GM12878 (cell line): ENCODE results near the gene TMEM72. TPM values are rescaled to one million over a fixed set of nuclear protein-coding genes. Genes with fewer than 3 reads are reported as not detected.

ENCODE experiments used
- ATAC-seq: fragments of 200-7000 bp; cut with Tn5 transposase; 3 replicates; pipeline ENCODE4 v1.9.1; 2020; ENCODE audit warnings: mild to moderate bottlenecking, moderate library complexity
- BruUV-seq: library from RNA; stranded (reverse); fragments of 400-500 nt; replicated peaks from 2 replicates; lab custom pipeline; 2021; lab: Mats Ljungman, UMichigan
- CTCF ChIA-PET: fragments of 300-600 bp; sonication (Branson Sonifier 250); formaldehyde crosslinking; extraction: SDS; loops from one replicate; lab custom pipeline; 2021; ENCODE audit warnings: inconsistent platforms; lab: Yijun Ruan, JAX
- POLR2A ChIA-PET: fragments of 350-600 bp; formaldehyde crosslinking; extraction: SDS; loops from one replicate; lab custom pipeline; 2021; ENCODE audit warnings: inconsistent platforms; lab: Charles Lee
- RAD21 ChIA-PET: fragments of 300-600 bp; sonication (Branson Sonifier 250); formaldehyde crosslinking; loops from one replicate; lab custom pipeline; 2023; ENCODE audit warnings: antibody characterized with exemption; ENCODE audit not compliant: unreplicated experiment; lab: Charles Lee
- SMC1A ChIA-PET: fragments of 300-600 bp; sonication (Branson Sonifier 250); formaldehyde crosslinking; loops from one replicate; lab custom pipeline; 2023; ENCODE audit not compliant: unreplicated experiment, uncharacterized antibody; lab: Charles Lee
- DNase-seq: peaks from one replicate; pipeline ENCODE4 v3.0.0-alpha.2; 2011; ENCODE audit warnings: low read depth, low spot score
- FAIRE-seq: peaks from 3 replicates; lab custom pipeline; 2011; peaks lifted over from hg19 to GRCh38; lab: Jason Lieb, UNC
- H2AFZ ChIP-seq: 2 replicates; pipeline ENCODE4 v1.6.0; 2011; ENCODE audit warnings: low read depth, low read length, control low read depth; ENCODE audit not compliant: control insufficient read depth
- H3K27ac ChIP-seq: 2 replicates; pipeline ENCODE4 v1.5.1; 2011; ENCODE audit warnings: control low read depth; ENCODE audit not compliant: control insufficient read depth, insufficient read depth
- H3K27me3 ChIP-seq, 2 experiments: replicated peaks in 1 of 2; 2 replicates each; pipeline versions ENCODE4 v1.6.0 to v1.6.1; 2011; ENCODE audit warnings: low read length in 1 of 2; ENCODE audit not compliant: control insufficient read depth in 2 of 2, insufficient read depth in 2 of 2
- H3K36me3 ChIP-seq, 2 experiments: 2 replicates each; pipeline ENCODE4 v1.5.1; 2011; ENCODE audit warnings: low read length in 1 of 2; ENCODE audit not compliant: control insufficient read depth in 2 of 2, insufficient read depth in 2 of 2
- H3K4me1 ChIP-seq: 2 replicates; pipeline ENCODE4 v1.6.1; 2011; ENCODE audit warnings: mild to moderate bottlenecking, low read length, moderate library complexity, mixed read lengths; ENCODE audit not compliant: control insufficient read depth, insufficient read depth
- H3K4me2 ChIP-seq: 2 replicates; pipeline ENCODE4 v1.6.0; 2011; ENCODE audit warnings: control low read depth; ENCODE audit not compliant: control insufficient read depth, insufficient read depth
- H3K4me3 ChIP-seq: fragments of 200-600 bp; sonication (generic); 2 replicates; pipeline ENCODE4 v1.5.1; 2016
- H3K79me2 ChIP-seq: 2 replicates; pipeline ENCODE4 v1.6.0; 2011; ENCODE audit warnings: low read length; ENCODE audit not compliant: control insufficient read depth, insufficient read depth
- H3K9ac ChIP-seq: 2 replicates; pipeline ENCODE4 v1.8.0; 2011; ENCODE audit warnings: low read length, control low read depth, mixed read lengths; ENCODE audit not compliant: control insufficient read depth, insufficient read depth
- H3K9me3 ChIP-seq: replicated peaks from 3 replicates; pipeline ENCODE4 v1.5.1; 2011; ENCODE audit warnings: mild to moderate bottlenecking, low read length; ENCODE audit not compliant: control insufficient read depth, insufficient read depth
- H4K20me1 ChIP-seq: 2 replicates; pipeline ENCODE4 v1.6.0; 2011; ENCODE audit not compliant: control insufficient read depth, insufficient read depth
- ATF7 ChIP-seq: fragments of 450-650 bp; IDR thresholded peaks from 2 replicates; pipeline ENCODE4 v1.6.1; 2016; ENCODE audit warnings: low read depth, mild to moderate bottlenecking
- BCLAF1 ChIP-seq: fragments of 450-650 bp; IDR thresholded peaks from 2 replicates; pipeline ENCODE4 v1.6.1; 2017; ENCODE audit warnings: antibody characterized with exemption, mild to moderate bottlenecking, moderate library complexity
- FOXK2 ChIP-seq: fragments of 450-650 bp; IDR thresholded peaks from 2 replicates; pipeline ENCODE4 v1.6.1; 2017; ENCODE audit warnings: mild to moderate bottlenecking, moderate library complexity
- JUNB ChIP-seq: IDR thresholded peaks from 2 replicates; pipeline ENCODE4 v1.6.1; 2016; ENCODE audit warnings: antibody characterized with exemption, mild to moderate bottlenecking
- NR2C1 ChIP-seq: fragments of 450-650 bp; IDR thresholded peaks from 2 replicates; pipeline ENCODE4 v1.6.1; 2017; ENCODE audit warnings: antibody characterized with exemption, mild to moderate bottlenecking, moderate library complexity
- ZBED1 ChIP-seq: IDR thresholded peaks from 2 replicates; pipeline ENCODE4 v1.6.1; 2016; ENCODE audit warnings: borderline replicate concordance
- ZZZ3 ChIP-seq: IDR thresholded peaks from 2 replicates; pipeline ENCODE4 v1.6.1; 2011; ENCODE audit warnings: low read depth; ENCODE audit not compliant: control insufficient read depth, insufficient read length
- WGBS: methylation state at CpG from one replicate; pipeline ENCODE4 v1.1.6; 2016; ENCODE audit warnings: low lambda C conversion rate; ENCODE audit not compliant: insufficient replicate concordance, insufficient coverage; ENCODE audit errors: missing lambda C conversion rate; 5-methylcytosine and 5-hydroxymethylcytosine counted together
- in situ Hi-C: fragments of 300-500 bp; cut with MboI; formaldehyde crosslinking; loops from 9 replicates; pipeline ENCODE4 v1.14.3; 2018; ENCODE audit warnings: mixed read lengths
- intact Hi-C: fragments of 100-400 bp; cut with micrococcal nuclease; formaldehyde crosslinking; loops from one replicate; pipeline ENCODE4 v1.14.2; 2022; ENCODE audit not compliant: unreplicated experiment
- polyA plus RNA-seq, 11 experiments: library from polyadenylated mRNA; depleted of rRNA in 4 of 11; unstranded in 6 of 11; stranded (reverse) in 5 of 11; fragments of >200 nt; fragmentation: Nextera tagmentation in 4 of 11; fragmentation: Illumina TruSeq in 1 of 11; extraction: Ambion mirVana in 4 of 11; extraction: Trizol in 1 of 11; gene quantifications; 1 replicate in 1 of 11; 2 replicates in 10 of 11; pipeline versions ENCODE4 v1.2.1 to v1.2.3, GENCODE V29; 2011 to 2016; ENCODE audit warnings: inconsistent platforms in 2 of 11, missing spikeins in 2 of 11, low read depth in 1 of 11
- total RNA-seq, 4 experiments: library from RNA; depleted of rRNA in 3 of 4; stranded (reverse); fragments of >200 nt in 3 of 4; fragmentation: Illumina TruSeq in 1 of 4; extraction: Trizol in 1 of 4; gene quantifications; 2 replicates each; pipeline versions ENCODE4 v1.2.1 to v1.2.3, GENCODE V29; 2013 to 2021

Gene TMEM72
- total and polyA plus RNA-seq, 10 of the 15 experiments (the other 5 are each of a cell fraction or from before 2014, with no cell fraction given) = 0.12 TPM; not detected in 9

GRCh38 chr10:44936314-44936975, 25.3 kb downstream of the TMEM72 start:
- intact Hi-C loops = no loop called here

More at GRCh38 chr10:44936314-44936975, 25.3 kb downstream of the TMEM72 start:
- RAD21 ChIA-PET = interaction anchor here (0.8 to 5.3 kb wide), 2 partner anchors 41 to 67 kb away, joined by 3 to 62 read pairs; partner anchors contain the start of gene DEPP1
- H3K27me3 ChIP-seq = no peaks in the 10 kb centered on the region
- SMC1A ChIA-PET = interaction anchor here (0.9 to 5.2 kb wide), 4 partner anchors 9 to 65 kb away, joined by 3 to 92 read pairs (median 5); no protein-coding TSS in a partner anchor
- BruUV-seq = no TSS peak
- no peak overlapping the region for H3K9ac ChIP-seq
- FAIRE-seq (no peak), DNase-seq (no peak), ATAC-seq (no peak)
- POLR2A ChIA-PET = interaction anchor here (1.1 to 1.5 kb wide), 4 partner anchors 11 to 42 kb away, joined by 3 to 4 read pairs (median 4); partner anchors contain the start of gene DEPP1
- H3K4me2 ChIP-seq = no peak overlapping the region
- 72% methylated on average over 7 of the region's 7 CpGs for whole genome bisulfite sequencing
- no peaks in the 10 kb centered on the region for H3K36me3 ChIP-seq
- peak overlapping the region; percentile 12; the same call in 1 of the 2 replicates for H2AFZ ChIP-seq
- CTCF ChIA-PET = interaction anchor here (1.3 to 8.0 kb wide), 3 partner anchors 10 to 69 kb away, joined by 3 to 116 read pairs (median 5); no protein-coding TSS in a partner anchor
- in situ Hi-C loops = no loop called here
- TF ChIP-seq BCLAF1 = no peak
- no peak for TF ChIP-seq ZBED1
- no peak for TF ChIP-seq ZZZ3
- no peak for TF ChIP-seq ATF7
- TF ChIP-seq FOXK2 = no peak
- TF ChIP-seq NR2C1 = no peak
- TF ChIP-seq JUNB = no peak
- no peak overlapping the region for H3K27ac ChIP-seq
- no peaks in the 10 kb centered on the region; the same call in 2 of the 3 replicates for H3K9me3 ChIP-seq
- H4K20me1 ChIP-seq = no peaks in the 10 kb centered on the region
- H3K4me3 ChIP-seq = no peak overlapping the region
- peaks cover 8% of the 10 kb centered on the region for H3K4me1 ChIP-seq
- H3K79me2 ChIP-seq = no peaks in the 10 kb centered on the region
